Renal cortex interstitium (tissue), 11 donors: ENCODE results near the gene OR10Z1. TPM values are rescaled to one million over a fixed set of nuclear protein-coding genes. Genes with fewer than 3 reads are reported as not detected.

Experiments used
- DNase-seq, 11 donors: peaks; one replicate each; pipeline ENCODE4 v3.0.0-alpha.2; 2013; ENCODE audit warnings: low read depth in 9 of 11, low spot score in 4 of 11; ENCODE audit errors: extremely low read depth in 1 of 11
- polyA plus RNA-seq, 3 donors: library from polyadenylated mRNA; unstranded; fragments of 120-200 nt; gene quantifications; one replicate each; pipeline ENCODE4 v1.2.1, GENCODE V29; 2013; ENCODE audit not compliant: insufficient read length in 3 of 3

The OR10Z1 gene
- polyA plus RNA-seq, 3 donors, result 0.01 to 0.08 TPM; not detected in 1

- no peak for DNase-seq
Observed at GRCh38 chr1:158654086-158654485, 49.0 kb downstream of the OR10Z1 start.

GRCh38 chr1:158654571-158654970, 49.5 kb downstream of the OR10Z1 start:
- no peak for DNase-seq

Other genes starting within 250 kb of the OR10Z1 start
- not detected for gene OR10T2, start 205.8 kb upstream of the OR10Z1 start, polyA plus RNA-seq
- not detected for gene OR10K2, start 179.0 kb upstream of the OR10Z1 start, polyA plus RNA-seq
- under 1 TPM in 1 of 3 donors, not detected in 2; 0.05 TPM for gene OR10K1, start 143.4 kb upstream of the OR10Z1 start, polyA plus RNA-seq
- gene OR10R2, start 133.0 kb upstream of the OR10Z1 start, polyA plus RNA-seq, result not detected
- gene OR6Y1, start 50.9 kb upstream of the OR10Z1 start, polyA plus RNA-seq, result not detected
- gene OR6P1, start 34.7 kb upstream of the OR10Z1 start, polyA plus RNA-seq, result not detected
- gene OR10X1, start 25.4 kb upstream of the OR10Z1 start, polyA plus RNA-seq, result not detected
- 1 to 10 TPM; 1.1 to 2.8 (median 1.1) TPM for gene SPTA1, start 81.4 kb downstream of the OR10Z1 start, polyA plus RNA-seq
- not detected for gene OR6K2, start 95.4 kb downstream of the OR10Z1 start, polyA plus RNA-seq
- gene OR6K3, start 115.5 kb downstream of the OR10Z1 start, polyA plus RNA-seq, result under 1 TPM in 2 of 3 donors, not detected in 1; 0.06 to 0.08 TPM
- gene OR6K6, start 149.5 kb downstream of the OR10Z1 start, polyA plus RNA-seq, result not detected
- gene OR6N1, start 166.9 kb downstream of the OR10Z1 start, polyA plus RNA-seq, result not detected
- not detected for gene OR6N2, start 175.9 kb downstream of the OR10Z1 start, polyA plus RNA-seq
- gene MNDA, start 226.1 kb downstream of the OR10Z1 start, polyA plus RNA-seq, result 1 to 10 TPM; 3.5 to 5.8 (median 5.2) TPM